Uterus (tissue), 2 donors: ENCODE results near the gene LRRC28.

Experiments used
- POLR2A ChIP-seq, 2 donors: fragments of 450-650 bp; IDR thresholded peaks; one replicate each; pipeline ENCODE4 v1.6.1; 2016; ENCODE audit warnings: antibody characterized with exemption in 2 of 2, mild to moderate bottlenecking in 1 of 2, moderate library complexity in 1 of 2
- TF ChIP-seq, protein P1 (sequence below), 4 experiments: fragments of 200-600 bp in 2 of 4; fragments of 450-650 bp in 2 of 4; sonication (generic) in 2 of 4; IDR thresholded peaks; one replicate each; pipeline ENCODE4 v1.5.1; 2016 to 2019; ENCODE audit warnings: antibody characterized with exemption in 4 of 4, mild to moderate bottlenecking in 2 of 4, moderate library complexity in 1 of 4

DNA sequence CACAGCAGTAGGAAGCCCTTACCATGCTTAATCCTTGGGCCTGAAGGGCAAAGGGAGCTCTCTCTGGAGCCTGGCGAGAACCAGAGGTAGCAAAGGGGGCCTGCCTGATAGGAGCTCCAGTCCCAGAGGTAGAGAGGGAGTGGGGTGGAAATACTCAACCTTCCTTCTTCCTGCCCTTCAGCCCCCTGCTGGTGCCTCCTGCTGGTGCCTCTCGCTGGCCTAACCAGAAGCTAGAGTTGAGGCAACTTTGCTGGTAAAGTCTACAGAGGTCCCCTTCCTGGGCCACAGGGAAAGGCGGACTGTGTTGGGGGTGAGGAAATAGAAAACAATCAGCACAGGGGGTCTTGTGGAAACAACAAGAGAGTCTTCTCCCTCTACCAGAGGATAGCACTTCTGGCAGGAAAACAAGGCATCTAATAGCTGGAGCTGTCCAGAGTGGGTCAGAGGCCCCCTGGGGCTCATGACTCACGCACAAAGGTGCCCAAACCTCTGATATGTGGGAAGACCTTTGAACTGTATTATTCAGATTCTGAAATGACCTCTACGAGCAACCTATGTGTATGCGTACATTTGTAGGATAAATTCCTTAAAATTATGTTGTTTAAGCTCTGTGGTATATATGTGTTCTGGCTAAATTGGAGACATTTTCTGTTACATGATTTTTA is 133.9 kb downstream of the LRRC28 start:
- TF ChIP-seq, protein P1, sequence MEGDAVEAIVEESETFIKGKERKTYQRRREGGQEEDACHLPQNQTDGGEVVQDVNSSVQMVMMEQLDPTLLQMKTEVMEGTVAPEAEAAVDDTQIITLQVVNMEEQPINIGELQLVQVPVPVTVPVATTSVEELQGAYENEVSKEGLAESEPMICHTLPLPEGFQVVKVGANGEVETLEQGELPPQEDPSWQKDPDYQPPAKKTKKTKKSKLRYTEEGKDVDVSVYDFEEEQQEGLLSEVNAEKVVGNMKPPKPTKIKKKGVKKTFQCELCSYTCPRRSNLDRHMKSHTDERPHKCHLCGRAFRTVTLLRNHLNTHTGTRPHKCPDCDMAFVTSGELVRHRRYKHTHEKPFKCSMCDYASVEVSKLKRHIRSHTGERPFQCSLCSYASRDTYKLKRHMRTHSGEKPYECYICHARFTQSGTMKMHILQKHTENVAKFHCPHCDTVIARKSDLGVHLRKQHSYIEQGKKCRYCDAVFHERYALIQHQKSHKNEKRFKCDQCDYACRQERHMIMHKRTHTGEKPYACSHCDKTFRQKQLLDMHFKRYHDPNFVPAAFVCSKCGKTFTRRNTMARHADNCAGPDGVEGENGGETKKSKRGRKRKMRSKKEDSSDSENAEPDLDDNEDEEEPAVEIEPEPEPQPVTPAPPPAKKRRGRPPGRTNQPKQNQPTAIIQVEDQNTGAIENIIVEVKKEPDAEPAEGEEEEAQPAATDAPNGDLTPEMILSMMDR (IDR thresholded peaks at IDR 0.05): no peak
- no peak for TF ChIP-seq POLR2A (IDR thresholded peaks at IDR 0.05)
